GM12878 (cell line): ENCODE measurements around the gene WNT8A. TPM values are rescaled to one million over a fixed set of nuclear protein-coding genes. Genes with fewer than 3 reads are reported as not detected.

ENCODE experiments used
- polyA plus RNA-seq, 11 experiments: library from polyadenylated mRNA; depleted of rRNA in 4 of 11; unstranded in 6 of 11; stranded (reverse) in 5 of 11; fragments of >200 nt; fragmentation: Nextera tagmentation in 4 of 11; fragmentation: Illumina TruSeq in 1 of 11; extraction: Ambion mirVana in 4 of 11; extraction: Trizol in 1 of 11; gene quantifications; 1 replicate in 1 of 11; 2 replicates in 10 of 11; pipeline versions ENCODE4 v1.2.1 to v1.2.3, GENCODE V29; 2011 to 2016; ENCODE audit warnings: inconsistent platforms in 2 of 11, missing spikeins in 2 of 11, low read depth in 1 of 11
- small RNA-seq: library from RNA; depleted of rRNA; stranded (forward); fragments of <200 nt; gene quantifications from one replicate; pipeline ENCODE3, GENCODE V24; 2014
- total RNA-seq, 4 experiments: library from RNA; depleted of rRNA in 3 of 4; stranded (reverse); fragments of >200 nt in 3 of 4; fragmentation: Illumina TruSeq in 1 of 4; extraction: Trizol in 1 of 4; gene quantifications; 2 replicates each; pipeline versions ENCODE4 v1.2.1 to v1.2.3, GENCODE V29; 2013 to 2021

The WNT8A gene
- total and polyA plus RNA-seq, 10 of the 15 experiments (the other 5 are each of a cell fraction or from before 2014, with no cell fraction given) = not detected

Small RNA genes lying within 50 kb of the gene (small RNA-seq; reads per million reads assigned to genes)
- not detected for gene RNU6-1148P
- not detected for gene RNU6-460P
- not detected for gene RNU6-888P

Other genes with a start within 250 kb of the WNT8A start
Only the 7 nearest of the 9 such genes appear.
- gene PKD2L2, start 194.6 kb upstream of the WNT8A start, total RNA-seq (2014; rRNA removed) = 0.11 and 0.17 TPM in 2 replicates
- gene PKD2L2, start 194.6 kb upstream of the WNT8A start, total RNA-seq (2014; rRNA removed; fragmentation: Illumina TruSeq; extraction: Trizol) = not detected in 2 replicates
- 0.36 TPM in 1 of 2 replicates, not detected in the other for gene PKD2L2, start 194.6 kb upstream of the WNT8A start, total RNA-seq (2021)
- gene PKD2L2, start 194.6 kb upstream of the WNT8A start, polyA plus RNA-seq (2011; rRNA removed) = 0.06 TPM in 1 of 2 replicates, not detected in the other
- not detected in 2 replicates for gene PKD2L2, start 194.6 kb upstream of the WNT8A start, polyA plus RNA-seq (2014; fragmentation: Illumina TruSeq; extraction: Trizol)
- gene PKD2L2, start 194.6 kb upstream of the WNT8A start, polyA plus RNA-seq (2014; fragmentation: Nextera tagmentation; extraction: Ambion mirVana) = under 1 TPM; 0.11 to 0.16 TPM
- gene PKD2L2, start 194.6 kb upstream of the WNT8A start, polyA plus RNA-seq (2014; rRNA removed) = 0.09 TPM in 1 of 2 replicates, not detected in the other
- under 1 TPM; 0.74 to 0.86 TPM for gene PKD2L2, start 194.6 kb upstream of the WNT8A start, polyA plus RNA-seq (2016; fragmentation: Nextera tagmentation; extraction: Ambion mirVana)
- gene FAM13B, start 51.0 kb upstream of the WNT8A start, total RNA-seq (2014; rRNA removed) = 18.9 and 22.1 TPM in 2 replicates
- 23.7 and 24.7 TPM in 2 replicates for gene FAM13B, start 51.0 kb upstream of the WNT8A start, total RNA-seq (2014; rRNA removed; fragmentation: Illumina TruSeq; extraction: Trizol)
- 25.2 and 30.0 TPM in 2 replicates for gene FAM13B, start 51.0 kb upstream of the WNT8A start, total RNA-seq (2021)
- gene FAM13B, start 51.0 kb upstream of the WNT8A start, polyA plus RNA-seq (2011; rRNA removed) = 23.1 and 29.4 TPM in 2 replicates
- gene FAM13B, start 51.0 kb upstream of the WNT8A start, polyA plus RNA-seq (2014; fragmentation: Illumina TruSeq; extraction: Trizol) = 26.0 and 32.6 TPM in 2 replicates
- 1 to 10 TPM; 3.6 to 8.0 TPM for gene FAM13B, start 51.0 kb upstream of the WNT8A start, polyA plus RNA-seq (2014; fragmentation: Nextera tagmentation; extraction: Ambion mirVana)
- gene FAM13B, start 51.0 kb upstream of the WNT8A start, polyA plus RNA-seq (2014; rRNA removed) = 15.8 and 18.5 TPM in 2 replicates
- gene FAM13B, start 51.0 kb upstream of the WNT8A start, polyA plus RNA-seq (2016; fragmentation: Nextera tagmentation; extraction: Ambion mirVana) = 10 to 100 TPM; 16.6 to 18.2 TPM
- gene NME5, start 55.4 kb downstream of the WNT8A start, total RNA-seq (2014; rRNA removed) = 0.33 TPM in 1 of 2 replicates, not detected in the other
- not detected in 2 replicates for gene NME5, start 55.4 kb downstream of the WNT8A start, total RNA-seq (2014; rRNA removed; fragmentation: Illumina TruSeq; extraction: Trizol)
- gene NME5, start 55.4 kb downstream of the WNT8A start, total RNA-seq (2021) = not detected in 2 replicates
- 0.14 TPM in 1 of 2 replicates, not detected in the other for gene NME5, start 55.4 kb downstream of the WNT8A start, polyA plus RNA-seq (2011; rRNA removed)
- not detected in 2 replicates for gene NME5, start 55.4 kb downstream of the WNT8A start, polyA plus RNA-seq (2014; fragmentation: Illumina TruSeq; extraction: Trizol)
- under 1 TPM in 1 of 2 experiments, not detected in 1; 0.22 TPM for gene NME5, start 55.4 kb downstream of the WNT8A start, polyA plus RNA-seq (2014; fragmentation: Nextera tagmentation; extraction: Ambion mirVana)
- gene NME5, start 55.4 kb downstream of the WNT8A start, polyA plus RNA-seq (2014; rRNA removed) = 0.09 TPM in 1 of 2 replicates, not detected in the other
- under 1 TPM in 1 of 2 experiments, not detected in 1; 0.52 TPM for gene NME5, start 55.4 kb downstream of the WNT8A start, polyA plus RNA-seq (2016; fragmentation: Nextera tagmentation; extraction: Ambion mirVana)
- gene BRD8, start 94.6 kb downstream of the WNT8A start, total RNA-seq (2014; rRNA removed) = 28.1 and 35.5 TPM in 2 replicates
- gene BRD8, start 94.6 kb downstream of the WNT8A start, total RNA-seq (2014; rRNA removed; fragmentation: Illumina TruSeq; extraction: Trizol) = 28.4 and 30.3 TPM in 2 replicates
- gene BRD8, start 94.6 kb downstream of the WNT8A start, total RNA-seq (2021) = 33.4 and 40.9 TPM in 2 replicates
- gene BRD8, start 94.6 kb downstream of the WNT8A start, polyA plus RNA-seq (2011; rRNA removed) = 74.6 and 74.7 TPM in 2 replicates
- 48.1 and 75.0 TPM in 2 replicates for gene BRD8, start 94.6 kb downstream of the WNT8A start, polyA plus RNA-seq (2014; fragmentation: Illumina TruSeq; extraction: Trizol)
- gene BRD8, start 94.6 kb downstream of the WNT8A start, polyA plus RNA-seq (2014; fragmentation: Nextera tagmentation; extraction: Ambion mirVana) = 10 to 100 TPM; 35.2 to 52.6 TPM
- 32.7 and 37.8 TPM in 2 replicates for gene BRD8, start 94.6 kb downstream of the WNT8A start, polyA plus RNA-seq (2014; rRNA removed)
- gene BRD8, start 94.6 kb downstream of the WNT8A start, polyA plus RNA-seq (2016; fragmentation: Nextera tagmentation; extraction: Ambion mirVana) = 10 to 100 TPM; 74.0 to 78.5 TPM
- gene KIF20A, start 95.1 kb downstream of the WNT8A start, total RNA-seq (2014; rRNA removed) = 45.4 and 47.2 TPM in 2 replicates
- 53.6 and 54.2 TPM in 2 replicates for gene KIF20A, start 95.1 kb downstream of the WNT8A start, total RNA-seq (2014; rRNA removed; fragmentation: Illumina TruSeq; extraction: Trizol)
- 42.0 and 45.8 TPM in 2 replicates for gene KIF20A, start 95.1 kb downstream of the WNT8A start, total RNA-seq (2021)
- 45.2 and 47.0 TPM in 2 replicates for gene KIF20A, start 95.1 kb downstream of the WNT8A start, polyA plus RNA-seq (2011; rRNA removed)
- gene KIF20A, start 95.1 kb downstream of the WNT8A start, polyA plus RNA-seq (2014; fragmentation: Illumina TruSeq; extraction: Trizol) = 50.7 and 52.9 TPM in 2 replicates
- gene KIF20A, start 95.1 kb downstream of the WNT8A start, polyA plus RNA-seq (2014; fragmentation: Nextera tagmentation; extraction: Ambion mirVana) = 10 to 100 TPM; 20.7 to 27.2 TPM
- 34.6 and 34.9 TPM in 2 replicates for gene KIF20A, start 95.1 kb downstream of the WNT8A start, polyA plus RNA-seq (2014; rRNA removed)
- gene KIF20A, start 95.1 kb downstream of the WNT8A start, polyA plus RNA-seq (2016; fragmentation: Nextera tagmentation; extraction: Ambion mirVana) = 10 to 100 TPM; 56.2 to 61.9 TPM
- gene CDC23, start 129.3 kb downstream of the WNT8A start, total RNA-seq (2014; rRNA removed) = 39.4 and 48.2 TPM in 2 replicates
- gene CDC23, start 129.3 kb downstream of the WNT8A start, total RNA-seq (2014; rRNA removed; fragmentation: Illumina TruSeq; extraction: Trizol) = 42.9 and 43.3 TPM in 2 replicates
- gene CDC23, start 129.3 kb downstream of the WNT8A start, total RNA-seq (2021) = 40.5 and 42.2 TPM in 2 replicates
- gene CDC23, start 129.3 kb downstream of the WNT8A start, polyA plus RNA-seq (2011; rRNA removed) = 66.1 and 84.4 TPM in 2 replicates
- gene CDC23, start 129.3 kb downstream of the WNT8A start, polyA plus RNA-seq (2014; fragmentation: Illumina TruSeq; extraction: Trizol) = 51.4 and 76.6 TPM in 2 replicates
- 10 to 100 TPM; 45.7 to 61.7 TPM for gene CDC23, start 129.3 kb downstream of the WNT8A start, polyA plus RNA-seq (2014; fragmentation: Nextera tagmentation; extraction: Ambion mirVana)
- gene CDC23, start 129.3 kb downstream of the WNT8A start, polyA plus RNA-seq (2014; rRNA removed) = 32.2 and 37.1 TPM in 2 replicates
- 10 to 100 TPM; 59.2 to 59.3 TPM for gene CDC23, start 129.3 kb downstream of the WNT8A start, polyA plus RNA-seq (2016; fragmentation: Nextera tagmentation; extraction: Ambion mirVana)
- not detected in 2 replicates for gene GFRA3, start 190.6 kb downstream of the WNT8A start, total RNA-seq (2014; rRNA removed)
- gene GFRA3, start 190.6 kb downstream of the WNT8A start, total RNA-seq (2014; rRNA removed; fragmentation: Illumina TruSeq; extraction: Trizol) = not detected in 2 replicates
- gene GFRA3, start 190.6 kb downstream of the WNT8A start, total RNA-seq (2021) = 0.10 TPM in 1 of 2 replicates, not detected in the other
- gene GFRA3, start 190.6 kb downstream of the WNT8A start, polyA plus RNA-seq (2011; rRNA removed) = not detected in 2 replicates
- gene GFRA3, start 190.6 kb downstream of the WNT8A start, polyA plus RNA-seq (2014; fragmentation: Illumina TruSeq; extraction: Trizol) = 0.06 TPM in 1 of 2 replicates, not detected in the other
- not detected for gene GFRA3, start 190.6 kb downstream of the WNT8A start, polyA plus RNA-seq (2014; fragmentation: Nextera tagmentation; extraction: Ambion mirVana)
- gene GFRA3, start 190.6 kb downstream of the WNT8A start, polyA plus RNA-seq (2014; rRNA removed) = 0.24 TPM in 1 of 2 replicates, not detected in the other
- under 1 TPM in 1 of 2 experiments, not detected in 1; 0.08 TPM for gene GFRA3, start 190.6 kb downstream of the WNT8A start, polyA plus RNA-seq (2016; fragmentation: Nextera tagmentation; extraction: Ambion mirVana)